Ovary (tissue), 3 donors: ENCODE measurements around the gene OSBPL5.

Source experiments
- POLR2A ChIP-seq: fragments of 450-650 bp; IDR thresholded peaks from one replicate; pipeline ENCODE4 v1.6.1; 2017; ENCODE audit warnings: antibody characterized with exemption, mild to moderate bottlenecking, moderate library complexity
- TF ChIP-seq, protein P1 (sequence below), 3 donors: fragments of 450-650 bp in 2 of 3; fragments of 200-600 bp in 1 of 3; IDR thresholded peaks; one replicate each; pipeline versions ENCODE4 v1.5.1 to v1.8.0; 2016 to 2022; ENCODE audit warnings: antibody characterized with exemption in 3 of 3, mild to moderate bottlenecking in 1 of 3
- donor health status: DM: no; HTN: no; CAD: no.

DNA sequence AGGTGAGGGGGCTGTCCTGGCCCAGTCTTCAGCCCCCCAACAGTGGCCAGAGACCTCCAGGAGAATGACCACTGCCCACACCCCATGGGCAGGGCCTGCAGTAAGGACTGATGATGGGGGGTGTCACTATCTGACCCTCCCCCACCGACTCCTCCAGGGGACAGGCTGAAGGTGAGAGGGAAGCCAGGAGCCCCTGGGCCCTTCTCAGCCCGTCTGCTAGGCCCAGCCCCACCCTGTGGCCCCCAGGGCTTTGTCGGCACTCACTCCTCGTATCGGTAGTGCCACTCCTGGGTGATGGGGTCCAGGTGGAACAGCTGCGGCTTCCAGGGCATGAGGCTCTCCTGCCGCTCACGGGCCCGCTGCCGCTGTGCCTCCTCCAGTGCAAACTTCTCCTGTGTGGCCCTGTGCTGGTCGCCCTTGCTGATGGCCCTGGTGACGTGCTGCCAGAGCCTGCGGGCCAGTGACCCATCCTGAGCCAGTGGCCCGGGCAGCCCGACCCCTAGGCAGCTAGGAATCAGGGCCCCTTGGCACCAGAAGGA is 72.4 kb downstream of the OSBPL5 start:
- TF ChIP-seq, protein P1, sequence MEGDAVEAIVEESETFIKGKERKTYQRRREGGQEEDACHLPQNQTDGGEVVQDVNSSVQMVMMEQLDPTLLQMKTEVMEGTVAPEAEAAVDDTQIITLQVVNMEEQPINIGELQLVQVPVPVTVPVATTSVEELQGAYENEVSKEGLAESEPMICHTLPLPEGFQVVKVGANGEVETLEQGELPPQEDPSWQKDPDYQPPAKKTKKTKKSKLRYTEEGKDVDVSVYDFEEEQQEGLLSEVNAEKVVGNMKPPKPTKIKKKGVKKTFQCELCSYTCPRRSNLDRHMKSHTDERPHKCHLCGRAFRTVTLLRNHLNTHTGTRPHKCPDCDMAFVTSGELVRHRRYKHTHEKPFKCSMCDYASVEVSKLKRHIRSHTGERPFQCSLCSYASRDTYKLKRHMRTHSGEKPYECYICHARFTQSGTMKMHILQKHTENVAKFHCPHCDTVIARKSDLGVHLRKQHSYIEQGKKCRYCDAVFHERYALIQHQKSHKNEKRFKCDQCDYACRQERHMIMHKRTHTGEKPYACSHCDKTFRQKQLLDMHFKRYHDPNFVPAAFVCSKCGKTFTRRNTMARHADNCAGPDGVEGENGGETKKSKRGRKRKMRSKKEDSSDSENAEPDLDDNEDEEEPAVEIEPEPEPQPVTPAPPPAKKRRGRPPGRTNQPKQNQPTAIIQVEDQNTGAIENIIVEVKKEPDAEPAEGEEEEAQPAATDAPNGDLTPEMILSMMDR (IDR thresholded peaks at IDR 0.05), result no peak
- TF ChIP-seq POLR2A, result no peak
